A673 (cell line): ENCODE measurements around the gene EGLN1. TPM values are rescaled to one million over a fixed set of nuclear protein-coding genes. Genes with fewer than 3 reads are reported as not detected.

Experiments used
- BruUV-seq: library from RNA; stranded (reverse); fragments of 400-500 nt; replicated peaks from 2 replicates; lab custom pipeline; 2021; lab: Mats Ljungman, UMichigan
- CTCF ChIA-PET: fragments of 300-600 bp; sonication (Branson Sonifier 250); formaldehyde crosslinking; loops from one replicate; lab custom pipeline; 2022; ENCODE audit warnings: antibody characterized with exemption; lab: Charles Lee
- POLR2A ChIA-PET: fragments of 300-600 bp; sonication (Branson Sonifier 250); formaldehyde crosslinking; loops from one replicate; lab custom pipeline; 2022; ENCODE audit warnings: antibody characterized with exemption; ENCODE audit not compliant: low non-redundant PET; lab: Charles Lee
- DNase-seq: peaks from one replicate; pipeline ENCODE4 v3.0.0-alpha.2; 2015; ENCODE audit warnings: low spot score
- H3K27ac ChIP-seq: fragments of 200-600 bp; sonication (generic); 2 replicates; pipeline ENCODE4 v1.5.1; 2016; ENCODE audit warnings: mixed run types, low read depth, mild to moderate bottlenecking, mixed read lengths, antibody characterized with exemption, low read length; ENCODE audit not compliant: poor library complexity, severe bottlenecking
- H3K27me3 ChIP-seq: fragments of 200-600 bp; sonication (generic); replicated peaks from 2 replicates; pipeline ENCODE4 v1.6.1; 2017; ENCODE audit warnings: mixed run types, low read depth, mild to moderate bottlenecking, mixed read lengths, antibody characterized with exemption, low read length; ENCODE audit not compliant: insufficient read depth, poor library complexity
- H3K36me3 ChIP-seq: fragments of 200-600 bp; sonication (generic); 2 replicates; pipeline ENCODE4 v1.6.1; 2016; ENCODE audit warnings: mixed run types, mild to moderate bottlenecking, mixed read lengths, antibody characterized with exemption, low read length; ENCODE audit not compliant: insufficient read depth, poor library complexity, severe bottlenecking
- H3K4me1 ChIP-seq: fragments of 200-600 bp; sonication (generic); 2 replicates; pipeline ENCODE4 v1.6.1; 2017; ENCODE audit warnings: mixed run types, mild to moderate bottlenecking, mixed read lengths, antibody characterized with exemption, low read length; ENCODE audit not compliant: insufficient read depth, poor library complexity, severe bottlenecking
- H3K4me3 ChIP-seq: fragments of 200-600 bp; sonication (generic); 2 replicates; pipeline ENCODE4 v1.5.1; 2016; ENCODE audit warnings: low read depth, mixed run types, mild to moderate bottlenecking, mixed read lengths, low read length; ENCODE audit not compliant: poor library complexity, severe bottlenecking
- H3K9me3 ChIP-seq: fragments of 200-600 bp; sonication (generic); 2 replicates; pipeline ENCODE4 v1.6.1; 2016; ENCODE audit warnings: mixed run types, low read depth, mild to moderate bottlenecking, mixed read lengths, antibody characterized with exemption, low read length; ENCODE audit not compliant: poor library complexity, severe bottlenecking
- EZH2 ChIP-seq: fragments of 200-600 bp; sonication (generic); IDR thresholded peaks from 2 replicates; pipeline ENCODE4 v1.6.1; 2017; ENCODE audit warnings: borderline replicate concordance, low read depth, mild to moderate bottlenecking, mixed read lengths, antibody characterized with exemption, low read length; ENCODE audit not compliant: poor library complexity, severe bottlenecking
- intact Hi-C: fragments of 100-400 bp; cut with micrococcal nuclease; formaldehyde crosslinking; loops from one replicate; pipeline ENCODE4 v1.10.0; 2022; ENCODE audit not compliant: unreplicated experiment
- total RNA-seq: library from RNA; stranded (reverse); gene quantifications from 2 replicates; pipeline ENCODE4 v1.2.3, GENCODE V29; 2021
- TF ChIP-seq, protein P1 (sequence below): fragments of 300-800, 200-600 bp; sonication (generic); conservative IDR thresholded peaks from 2 replicates; pipeline ENCODE4 v1.5.1; 2017; ENCODE audit warnings: low read depth, mild to moderate bottlenecking, antibody characterized with exemption, low read length, moderate library complexity, mixed read lengths

EGLN1 gene
- total RNA-seq, 1 experiment from 2014 or later = 30.4 TPM

DNA sequence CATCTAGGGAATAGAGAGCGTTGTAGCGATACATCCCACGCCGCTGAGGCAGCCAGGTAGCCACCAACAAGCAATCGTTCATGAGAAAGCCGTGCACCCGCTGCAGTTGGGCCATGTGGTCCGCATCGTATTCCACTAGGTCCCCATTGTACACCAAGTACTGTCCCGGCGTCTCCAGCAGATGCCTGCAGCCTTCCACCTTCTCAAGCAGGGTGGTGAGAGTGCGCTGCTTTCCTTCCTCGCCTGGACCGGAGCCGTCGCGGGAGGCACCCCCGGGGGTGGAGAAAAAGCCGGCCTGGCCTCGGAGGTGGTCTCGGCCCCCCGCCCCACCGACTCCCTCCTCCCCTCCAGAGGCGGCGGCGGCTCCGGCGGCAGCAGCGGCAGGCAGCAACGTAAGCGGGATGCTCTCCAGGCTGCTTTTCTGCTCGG is 85.0 kb downstream of the EGLN1 start:
- intact Hi-C loops = no loop called here
- CTCF ChIA-PET = interaction anchor here (1.0 kb wide), 1 partner anchor 266 kb away, joined by 4 read pairs; no protein-coding TSS in a partner anchor

DNA sequence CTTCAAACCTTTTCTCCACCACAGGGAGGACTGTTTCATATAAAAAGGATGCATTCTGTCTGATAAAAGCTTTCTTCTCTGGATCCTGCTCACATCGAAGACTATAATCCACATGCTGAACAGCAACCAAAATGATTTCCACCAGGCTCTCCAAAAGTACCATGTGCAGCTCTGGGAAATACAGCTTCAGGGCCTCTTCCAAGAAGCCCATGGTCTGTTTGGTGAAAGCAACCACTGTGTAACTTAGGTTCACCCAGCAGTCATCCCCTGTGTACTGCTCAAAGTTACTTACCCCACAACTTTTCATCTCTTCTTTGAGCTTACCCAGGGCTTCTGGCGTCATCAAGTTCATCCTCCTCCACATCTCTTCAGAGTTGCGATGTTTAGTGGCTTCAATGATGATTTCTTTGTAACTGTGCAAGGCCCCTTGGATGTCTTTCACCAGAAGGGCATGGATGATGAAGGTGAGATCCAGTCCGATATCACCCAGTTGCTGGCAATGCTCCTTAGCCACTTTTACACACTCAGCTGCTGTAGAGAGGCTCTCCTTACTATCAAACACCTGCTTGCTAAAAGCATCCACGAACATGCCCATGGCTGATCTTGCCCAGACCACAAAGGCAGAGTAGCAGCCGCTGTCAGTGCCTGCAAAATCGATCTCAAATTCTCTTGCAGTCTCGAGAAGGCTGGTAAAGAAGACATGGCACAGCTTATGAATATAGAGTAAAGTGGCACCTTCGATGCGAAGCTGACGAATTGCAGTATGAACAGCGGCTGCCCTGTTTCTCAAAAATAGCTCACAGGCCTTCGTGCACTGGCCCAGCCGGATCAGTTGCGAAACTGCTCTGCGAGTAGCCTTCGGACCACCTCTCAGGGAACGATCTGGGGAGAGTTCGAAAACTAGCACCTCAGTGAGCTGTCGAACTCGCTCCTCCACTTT is 86.2 kb downstream of the EGLN1 start:
- TF ChIP-seq, protein P1, sequence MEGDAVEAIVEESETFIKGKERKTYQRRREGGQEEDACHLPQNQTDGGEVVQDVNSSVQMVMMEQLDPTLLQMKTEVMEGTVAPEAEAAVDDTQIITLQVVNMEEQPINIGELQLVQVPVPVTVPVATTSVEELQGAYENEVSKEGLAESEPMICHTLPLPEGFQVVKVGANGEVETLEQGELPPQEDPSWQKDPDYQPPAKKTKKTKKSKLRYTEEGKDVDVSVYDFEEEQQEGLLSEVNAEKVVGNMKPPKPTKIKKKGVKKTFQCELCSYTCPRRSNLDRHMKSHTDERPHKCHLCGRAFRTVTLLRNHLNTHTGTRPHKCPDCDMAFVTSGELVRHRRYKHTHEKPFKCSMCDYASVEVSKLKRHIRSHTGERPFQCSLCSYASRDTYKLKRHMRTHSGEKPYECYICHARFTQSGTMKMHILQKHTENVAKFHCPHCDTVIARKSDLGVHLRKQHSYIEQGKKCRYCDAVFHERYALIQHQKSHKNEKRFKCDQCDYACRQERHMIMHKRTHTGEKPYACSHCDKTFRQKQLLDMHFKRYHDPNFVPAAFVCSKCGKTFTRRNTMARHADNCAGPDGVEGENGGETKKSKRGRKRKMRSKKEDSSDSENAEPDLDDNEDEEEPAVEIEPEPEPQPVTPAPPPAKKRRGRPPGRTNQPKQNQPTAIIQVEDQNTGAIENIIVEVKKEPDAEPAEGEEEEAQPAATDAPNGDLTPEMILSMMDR = no peak
- TF ChIP-seq EZH2 = no peak

More for the DNA sequence above, 85.0 kb downstream of the EGLN1 start:
- no peak for TF ChIP-seq EZH2
- TF ChIP-seq, protein P1 = no peak
- Histone ChIP-seq H3K9me3 (no peaks in the 10 kb centered on the region), H3K4me1 (peaks cover 15% of the 10 kb centered on the region), H3K4me3 (peak overlapping the region; percentile 74), H3K27ac (peak overlapping the region; percentile 86), H3K36me3 (no peaks in the 10 kb centered on the region), H3K27me3 (no peaks in the 10 kb centered on the region)
- POLR2A ChIA-PET = no interaction called here
- no peak for DNase-seq
- no TSS peak for BruUV-seq

DNA sequence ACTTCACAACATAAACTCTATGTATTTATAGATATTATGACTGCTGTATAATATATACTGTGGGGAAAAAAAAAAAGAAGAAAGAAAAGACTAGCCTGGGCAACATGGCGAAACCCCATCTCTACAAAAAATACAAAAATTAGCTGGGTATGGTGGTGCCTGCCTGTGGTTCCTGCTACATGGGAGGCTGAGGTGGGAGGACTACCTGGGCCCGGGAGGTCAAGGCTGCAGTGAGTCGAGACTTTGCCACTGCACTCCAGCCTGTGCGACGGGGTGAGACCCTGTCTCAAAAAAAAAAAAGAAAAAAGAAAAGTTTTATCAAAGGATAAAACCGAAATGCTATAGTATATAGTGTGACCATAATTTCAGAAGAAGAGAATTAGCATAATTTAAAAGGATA is 87.1 kb downstream of the EGLN1 start:
- intact Hi-C loops = no loop called here
- ChIA-PET CTCF (interaction anchor here (0.6 kb wide), 1 partner anchor 307 kb away, joined by 3 read pairs; no protein-coding TSS in a partner anchor), POLR2A (no interaction called here)
- Histone ChIP-seq H3K9me3 (no peaks in the 10 kb centered on the region), H3K27ac (no peak overlapping the region), H3K36me3 (no peaks in the 10 kb centered on the region), H3K4me3 (peak overlapping the region; percentile 74), H3K27me3 (no peaks in the 10 kb centered on the region), H3K4me1 (peaks cover 15% of the 10 kb centered on the region)
- no peak for TF ChIP-seq EZH2
- TF ChIP-seq, protein P1 = no peak
- DNase-seq = no peak
- no TSS peak for BruUV-seq

More for the DNA sequence above, 86.2 kb downstream of the EGLN1 start:
- DNase-seq = no peak
- Histone ChIP-seq H3K4me3 (peak overlapping the region; percentile 74), H3K27me3 (no peaks in the 10 kb centered on the region), H3K27ac (peak overlapping the region; percentile 86), H3K36me3 (no peaks in the 10 kb centered on the region), H3K4me1 (peaks cover 15% of the 10 kb centered on the region), H3K9me3 (no peaks in the 10 kb centered on the region)
- intact Hi-C loops = no loop called here
- TSS peak; percentile 21 for BruUV-seq
- ChIA-PET CTCF (interaction anchor here (0.6 kb wide), 1 partner anchor 306 kb away, joined by 3 read pairs; no protein-coding TSS in a partner anchor), POLR2A (no interaction called here)
